Keratinocyte (primary cell): ENCODE data around the gene PRDM9. TPM values are rescaled to one million over a fixed set of nuclear protein-coding genes. Genes with fewer than 3 reads are reported as not detected.

ENCODE experiments used
- DNase-seq: peaks from one replicate; pipeline ENCODE4 v3.0.0-alpha.2; 2011; ENCODE audit warnings: low read depth, missing footprints, low spot score
- FAIRE-seq: peaks from 2 replicates; lab custom pipeline; 2011; peaks lifted over from hg19 to GRCh38; lab: Jason Lieb, UNC
- H2AFZ ChIP-seq: 2 replicates; pipeline ENCODE4 v1.6.0; 2012; ENCODE audit warnings: low read length, control low read depth, inconsistent platforms; ENCODE audit not compliant: control insufficient read depth
- H3K27ac ChIP-seq: 2 replicates; pipeline ENCODE4 v1.5.1; 2011; ENCODE audit warnings: low read length; ENCODE audit not compliant: control insufficient read depth, insufficient read depth
- H3K27me3 ChIP-seq: 3 replicates; pipeline ENCODE4 v1.6.0; 2011; ENCODE audit warnings: low read length; ENCODE audit not compliant: control insufficient read depth, insufficient read depth; ENCODE audit errors: extremely low read depth
- H3K36me3 ChIP-seq, 2 experiments: 2 replicates in 1 of 2; 3 replicates in 1 of 2; pipeline ENCODE4 v1.5.1; 2011; ENCODE audit warnings: low read length in 2 of 2, mild to moderate bottlenecking in 1 of 2; ENCODE audit not compliant: control insufficient read depth in 2 of 2, insufficient read depth in 2 of 2; ENCODE audit errors: extremely low read depth in 1 of 2
- H3K4me1 ChIP-seq: 3 replicates; pipeline ENCODE4 v1.5.1; 2011; ENCODE audit warnings: low read length; ENCODE audit not compliant: control insufficient read depth, insufficient read depth; ENCODE audit errors: extremely low read depth
- H3K4me2 ChIP-seq: 3 replicates; pipeline ENCODE4 v1.6.0; 2011; ENCODE audit warnings: low read depth, low read length; ENCODE audit not compliant: control insufficient read depth, insufficient read depth; ENCODE audit errors: extremely low read depth
- H3K4me3 ChIP-seq, 3 experiments: fragments of 200-600 bp in 1 of 3; sonication (generic) in 1 of 3; 2 replicates in 2 of 3; 3 replicates in 1 of 3; pipeline ENCODE4 v1.5.1; 2011 to 2016; ENCODE audit warnings: low read length in 3 of 3, mild to moderate bottlenecking in 3 of 3, control low read depth in 2 of 3, inconsistent platforms in 1 of 3, low read depth in 1 of 3, mixed read lengths in 1 of 3, mixed run types in 1 of 3, moderate library complexity in 1 of 3; ENCODE audit not compliant: control insufficient read depth in 2 of 3, insufficient read depth in 2 of 3; ENCODE audit errors: extremely low read depth in 1 of 3
- H3K79me2 ChIP-seq: 2 replicates; pipeline ENCODE4 v1.6.0; 2012; ENCODE audit warnings: low read length; ENCODE audit not compliant: control insufficient read depth, insufficient read depth
- H3K9ac ChIP-seq: 3 replicates; pipeline ENCODE4 v1.6.0; 2011; ENCODE audit warnings: low read length; ENCODE audit not compliant: control insufficient read depth, insufficient read depth; ENCODE audit errors: extremely low read depth
- H3K9me1 ChIP-seq: 3 replicates; pipeline ENCODE4 v1.6.0; 2011; ENCODE audit warnings: low read length; ENCODE audit not compliant: control insufficient read depth, insufficient read depth; ENCODE audit errors: extremely low read depth
- H3K9me3 ChIP-seq: 2 replicates; pipeline ENCODE4 v1.5.1; 2012; ENCODE audit warnings: low read depth, low read length; ENCODE audit not compliant: control insufficient read depth
- H4K20me1 ChIP-seq: 3 replicates; pipeline ENCODE4 v1.6.0; 2011; ENCODE audit warnings: low read length; ENCODE audit not compliant: control insufficient read depth, insufficient read depth; ENCODE audit errors: extremely low read depth
- CTCF ChIP-seq, 3 experiments: IDR thresholded peaks in 1 of 3; conservative IDR thresholded peaks in 1 of 3; optimal IDR thresholded peaks in 1 of 3; 2 replicates in 2 of 3; 3 replicates in 1 of 3; pipeline versions ENCODE3 to v1.5.1; 2011; ENCODE audit warnings: low read length in 3 of 3, mild to moderate bottlenecking in 3 of 3, moderate library complexity in 2 of 3, control low read depth in 1 of 3, inconsistent platforms in 1 of 3; ENCODE audit not compliant: insufficient read depth in 2 of 3; ENCODE audit errors: extremely low read depth in 1 of 3
- EZH2 ChIP-seq: IDR thresholded peaks from one replicate; pipeline ENCODE4 v1.6.1; 2012; ENCODE audit warnings: inconsistent platforms, mild to moderate bottlenecking, low read length, moderate library complexity
- dilution Hi-C: fragments of 300-500 bp; cut with MboI; formaldehyde crosslinking; loops from one replicate; pipeline ENCODE4 v1.7.0; 2020; ENCODE audit warnings: low sequenced_read_pairs; ENCODE audit not compliant: extremely low pct_ligation_motif_present
- polyA plus RNA-seq, 5 experiments: library from polyadenylated mRNA; depleted of rRNA in 3 of 5; stranded (reverse) in 3 of 5; stranded (forward) in 1 of 5; unstranded in 1 of 5; fragments of >200 nt; gene quantifications; 1 replicate in 1 of 5; 2 replicates in 3 of 5; 3 replicates in 1 of 5; pipeline versions ENCODE4 v1.2.1 to v1.2.3, GENCODE V29; 2011 to 2012; ENCODE audit warnings: missing spikeins in 2 of 5, low read depth in 1 of 5, low replicate concordance in 1 of 5

Gene PRDM9
- polyA plus RNA-seq, 1 donor (not counting 4 experiments of a cell fraction or from before 2014, with no cell fraction given), result not detected

- Histone ChIP-seq H3K4me3 (no peak overlapping the region), H4K20me1 (no peaks in the 10 kb centered on the region), H3K9ac (no peak overlapping the region), H3K9me3 (no peaks in the 10 kb centered on the region), H3K27ac (no peak overlapping the region), H2AFZ (no peak overlapping the region), H3K4me2 (no peak overlapping the region), H3K4me1 (no peaks in the 10 kb centered on the region), H3K79me2 (no peaks in the 10 kb centered on the region), H3K36me3 (no peaks in the 10 kb centered on the region), H3K9me1 (no peaks in the 10 kb centered on the region), H3K27me3 (no peaks in the 10 kb centered on the region)
- FAIRE-seq, result no peak
- dilution Hi-C loops, result no loop called here
- TF ChIP-seq EZH2, result no peak
- no peak for TF ChIP-seq CTCF (optimal IDR thresholded peaks at IDR 0.05 in 1 of 3, IDR thresholded peaks at IDR 0.05 in 1 of 3, conservative IDR thresholded peaks at IDR 0.05 in 1 of 3; ENCODE audit: extremely low read depth in 1 of 3, insufficient read depth in 2 of 3, low read length in 3 of 3)
- DNase-seq, result no peak
Observed at GRCh38 chr5:23528677-23529076, 21.3 kb downstream of the PRDM9 start.

GRCh38 chr5:23530571-23530970, 23.2 kb downstream of the PRDM9 start:
- Histone ChIP-seq H3K4me1 (no peaks in the 10 kb centered on the region), H3K4me2 (no peak overlapping the region), H3K36me3 (no peaks in the 10 kb centered on the region), H3K79me2 (no peaks in the 10 kb centered on the region), H3K27ac (no peak overlapping the region), H3K4me3 (no peak overlapping the region), H3K9ac (no peak overlapping the region), H2AFZ (no peak overlapping the region), H3K27me3 (no peaks in the 10 kb centered on the region), H3K9me1 (no peaks in the 10 kb centered on the region), H4K20me1 (no peaks in the 10 kb centered on the region), H3K9me3 (no peaks in the 10 kb centered on the region)
- FAIRE-seq (no peak), DNase-seq (no peak)
- TF ChIP-seq EZH2, result no peak
- TF ChIP-seq CTCF (optimal IDR thresholded peaks at IDR 0.05 in 1 of 3, IDR thresholded peaks at IDR 0.05 in 1 of 3, conservative IDR thresholded peaks at IDR 0.05 in 1 of 3; ENCODE audit: extremely low read depth in 1 of 3, insufficient read depth in 2 of 3, low read length in 3 of 3), result no peak
- dilution Hi-C loops, result no loop called here
